AG20443 (cell line): Measurements from ENCODE around the gene TRIM4.

Source experiments
- DNase-seq: peaks from one replicate; pipeline ENCODE4 v3.0.0; 2012; ENCODE audit warnings: low spot score, mixed read lengths

TRIM4 gene

GRCh38 chr7:99843808-99844207 lies 75.5 kb downstream of the TRIM4 start:
- peak; percentile 24 for DNase-seq

DNA sequence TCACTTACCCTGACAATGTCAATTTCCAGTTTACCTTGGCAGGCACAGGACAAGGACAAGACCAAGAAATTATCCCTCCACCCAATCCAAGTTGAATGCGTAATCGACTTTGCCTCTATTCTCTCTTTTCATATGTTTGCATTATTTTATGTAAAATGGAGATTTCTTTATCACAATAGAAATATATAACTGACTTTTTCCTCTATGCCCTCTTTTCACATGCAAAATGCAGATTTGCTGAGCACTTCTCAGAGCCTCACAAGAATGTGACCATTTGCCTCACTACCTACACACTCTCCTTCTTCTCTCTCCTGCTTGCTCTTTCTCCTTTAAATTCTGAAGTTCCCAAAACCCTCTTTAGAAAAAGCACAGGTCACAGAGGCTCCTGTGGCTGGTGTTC lies 76.4 kb downstream of the TRIM4 start:
- DNase-seq = no peak
